Right ventricle myocardium superior (tissue), 1 donor: Measurements from ENCODE around the gene INSL3. TPM values are rescaled to one million over a fixed set of nuclear protein-coding genes. Genes with fewer than 3 reads are reported as not detected.

Experiments
- ATAC-seq: fragments of 200-7000 bp; cut with Tn5 transposase; one replicate; pipeline ENCODE4 v1.9.1; 2020; ENCODE audit warnings: mild to moderate bottlenecking; ENCODE audit not compliant: poor library complexity
- DNase-seq: peaks from one replicate; pipeline ENCODE4 v3.0.0-alpha.2; 2020
- intact Hi-C: fragments of 100-400 bp; cut with DNase I; formaldehyde crosslinking; loops from one replicate; pipeline ENCODE4 v1.11.2; 2022
- long read RNA-seq: library from polyadenylated mRNA; unstranded; transcript quantifications from one replicate; pipeline ENCODE4 v2.0.0, GENCODE V29; 2021
- total RNA-seq: library from RNA; stranded (reverse); fragmentation: NEBNext Ultra II Directional; extraction: Animal tissue kit (Norgen Biotek cat#: 25700); gene quantifications from one replicate; pipeline ENCODE4 v1.2.1, GENCODE V29; 2021
- donor health status: DM: no; HTN: yes; CAD: no; lungs with severe emphysema.

The INSL3 gene, protein sequence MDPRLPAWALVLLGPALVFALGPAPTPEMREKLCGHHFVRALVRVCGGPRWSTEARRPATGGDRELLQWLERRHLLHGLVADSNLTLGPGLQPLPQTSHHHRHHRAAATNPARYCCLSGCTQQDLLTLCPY
- total RNA-seq, result not detected
- long read RNA-seq, result 0 reads

DNA sequence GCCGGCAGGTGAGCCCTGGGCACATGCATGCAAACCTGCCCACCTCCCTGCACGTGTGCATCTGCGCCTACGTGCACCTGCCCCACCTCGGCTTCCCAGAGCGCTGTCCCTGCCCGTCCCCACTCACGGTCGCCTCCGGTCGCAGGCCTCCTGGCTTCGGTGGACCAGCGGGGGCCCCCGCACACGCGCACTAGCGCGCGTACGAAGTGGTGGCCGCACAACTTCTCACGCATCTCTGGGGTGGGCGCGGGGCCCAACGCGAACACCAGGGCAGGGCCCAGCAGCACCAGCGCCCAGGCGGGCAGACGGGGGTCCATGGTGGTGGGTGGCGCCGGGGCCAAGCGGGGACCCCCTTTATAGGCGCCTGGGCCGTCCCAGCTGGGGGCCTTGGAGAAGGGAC lies at the start of gene INSL3:
Gene INSL3, minus strand, starts transcription at position 330 of the 400 bp plus-strand sequence. Its CDS starts 13 bp downstream, at position 317.
- ATAC-seq (no peak), DNase-seq (no peak)
- intact Hi-C loops, result no loop called here

DNA sequence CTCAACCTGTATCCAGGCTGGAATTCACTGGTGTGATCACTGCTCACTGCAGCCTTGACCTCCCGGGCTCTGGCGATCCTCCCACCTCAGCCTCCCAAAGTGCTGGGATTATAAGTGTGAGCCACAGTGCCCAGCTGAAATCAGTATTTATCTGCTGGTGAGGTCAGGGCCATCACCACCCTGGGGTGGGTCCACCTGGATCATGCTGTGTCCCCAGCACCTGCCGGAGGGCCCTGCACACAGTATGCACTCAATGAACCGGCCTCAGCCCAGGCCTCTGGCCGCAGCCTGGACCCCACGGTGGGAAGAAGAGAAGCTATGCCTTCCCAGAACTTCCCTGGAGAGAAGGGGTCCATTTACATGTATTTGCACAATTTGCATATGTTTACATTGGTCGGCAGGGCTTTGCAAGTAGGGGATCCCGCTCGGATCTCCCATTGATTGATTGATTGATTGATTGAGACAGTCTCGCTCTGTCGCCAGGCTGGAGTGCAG lies 47.8 kb upstream of the INSL3 start:
- DNase-seq (no peak), ATAC-seq (no peak)
- intact Hi-C loops, result loop anchor here (10.0 kb wide), 1 partner anchor 126 kb away; no protein-coding TSS in a partner anchor

DNA sequence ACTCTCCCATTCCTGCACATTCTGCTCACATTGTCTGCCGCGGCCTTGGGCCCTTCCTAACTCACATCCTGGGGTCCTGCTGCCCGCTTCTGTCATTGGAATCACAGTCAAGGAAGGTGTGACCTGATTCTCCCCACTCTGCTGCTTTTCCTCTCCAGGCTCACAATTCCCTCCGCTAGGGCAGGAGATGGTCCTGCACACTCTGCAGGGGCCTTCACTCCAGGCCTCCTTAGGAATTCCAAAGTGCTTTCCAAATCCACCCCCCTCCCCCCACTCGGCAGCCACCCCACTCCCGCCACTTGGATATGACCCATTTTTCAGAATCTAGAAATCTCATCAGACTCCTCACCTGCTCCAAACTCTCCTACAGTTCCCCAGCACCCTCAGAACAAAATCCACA lies 47.4 kb upstream of the INSL3 start:
- no peak for DNase-seq
- ATAC-seq, result no peak
- intact Hi-C loops, result loop anchor here (10.0 kb wide), 1 partner anchor 126 kb away; no protein-coding TSS in a partner anchor

DNA sequence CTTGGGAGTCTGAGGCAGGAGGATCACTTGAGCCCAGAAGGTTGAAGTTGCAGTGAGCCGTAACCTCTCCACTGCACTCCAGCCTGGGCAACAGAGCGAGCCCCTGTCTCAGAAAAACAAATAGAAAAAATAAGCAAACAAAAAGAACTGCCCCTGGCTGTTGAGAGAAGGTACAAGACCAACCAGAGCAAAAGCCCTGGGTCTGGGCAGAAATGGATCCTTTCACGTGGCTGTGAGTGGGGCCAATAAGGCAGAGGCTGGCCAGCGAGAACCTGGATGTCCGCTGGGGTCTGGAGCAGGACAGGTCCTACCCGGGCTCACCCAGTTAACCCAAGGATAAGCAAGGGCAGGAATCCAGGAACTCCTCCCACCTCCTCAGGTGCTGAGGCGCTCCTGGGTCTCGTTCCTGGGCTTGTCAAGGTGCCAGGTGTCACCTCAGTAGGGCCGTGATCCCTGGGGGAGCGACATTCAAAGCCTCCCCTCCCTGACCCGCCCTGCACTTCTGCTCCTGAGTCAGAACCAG lies 45.7 kb upstream of the INSL3 start:
- intact Hi-C loops, result loop anchor here (10.0 kb wide), 1 partner anchor 128 kb away; no protein-coding TSS in a partner anchor
- ATAC-seq (no peak), DNase-seq (no peak)

DNA sequence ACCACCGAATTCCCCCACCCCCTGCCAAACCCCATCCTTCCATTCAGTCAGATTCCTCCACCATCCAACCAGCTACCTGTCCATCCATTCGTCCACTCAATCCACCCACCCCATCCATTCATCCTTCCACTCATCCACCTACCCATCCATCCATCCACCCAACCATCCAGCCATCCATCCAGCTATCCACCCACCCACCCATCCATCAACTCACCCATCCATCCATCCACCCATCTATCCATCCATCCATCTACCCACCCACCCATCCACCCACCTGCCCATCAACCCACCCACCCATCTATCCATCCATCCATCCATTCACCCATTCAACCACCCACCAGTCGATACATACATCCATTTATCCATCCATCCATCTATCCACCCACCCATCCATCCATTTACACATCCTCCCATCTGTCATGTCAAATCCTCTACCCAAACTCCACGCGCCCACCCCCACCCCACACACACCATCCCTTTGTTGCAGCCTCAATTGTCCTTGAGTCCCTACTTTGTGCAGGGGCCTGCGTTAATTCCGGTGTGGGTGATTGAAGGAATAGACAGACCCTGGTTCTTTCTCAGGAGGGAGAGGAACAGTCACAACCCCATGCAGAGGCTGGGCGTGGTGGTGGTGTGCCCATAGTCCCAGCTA lies 45.1 kb upstream of the INSL3 start:
- ATAC-seq, result no peak
- DNase-seq, result no peak
- intact Hi-C loops, result loop anchor here (10.0 kb wide), 1 partner anchor 128 kb away; no protein-coding TSS in a partner anchor

DNA sequence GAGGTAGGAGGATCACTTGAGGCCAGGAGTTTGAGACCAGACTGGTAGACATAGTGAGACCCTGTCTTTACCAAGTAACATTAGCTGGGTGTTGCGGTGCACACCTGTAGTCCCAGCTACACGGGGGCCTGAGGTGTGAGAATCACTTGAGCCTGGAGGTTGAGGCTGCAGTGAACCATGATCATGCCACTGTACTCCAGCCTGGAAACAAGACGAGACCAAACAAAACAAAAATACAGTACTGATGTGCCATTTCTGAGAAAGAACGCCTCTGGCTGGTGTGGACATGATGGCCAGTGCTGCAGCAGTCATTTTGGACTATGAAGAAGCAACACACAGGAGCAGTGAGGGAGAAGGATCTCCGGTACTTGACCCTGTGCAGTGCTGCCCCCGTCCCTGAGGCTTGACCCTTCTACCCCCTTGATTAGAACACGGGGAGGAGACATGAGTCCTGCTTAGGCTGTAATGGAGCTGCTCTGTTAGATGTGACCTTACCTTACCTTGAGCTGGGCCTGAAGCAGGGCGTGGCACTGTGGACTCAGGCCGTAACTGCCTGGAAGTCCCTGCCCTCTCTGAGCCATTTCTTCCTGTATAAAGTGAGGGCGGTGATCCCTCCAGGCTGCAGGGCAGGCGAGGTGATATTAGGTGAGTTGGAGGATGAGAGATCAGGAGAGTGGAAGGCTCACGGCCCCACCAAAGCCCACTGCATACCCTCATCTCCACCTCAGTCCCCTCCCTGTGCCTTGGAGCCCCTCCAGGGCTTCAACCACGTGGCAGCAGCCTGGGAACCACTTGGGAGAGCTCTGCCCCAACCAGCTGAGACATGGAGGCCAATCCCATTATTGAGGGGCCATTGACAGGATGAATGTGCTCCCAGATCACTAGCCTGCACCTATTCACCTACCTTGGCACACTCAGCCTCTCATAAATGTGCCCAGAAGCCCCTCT lies 44.3 kb upstream of the INSL3 start:
- intact Hi-C loops, result loop anchor here (10.0 kb wide), 1 partner anchor 129 kb away; no protein-coding TSS in a partner anchor
- DNase-seq (no peak), ATAC-seq (peak; percentile 5)

DNA sequence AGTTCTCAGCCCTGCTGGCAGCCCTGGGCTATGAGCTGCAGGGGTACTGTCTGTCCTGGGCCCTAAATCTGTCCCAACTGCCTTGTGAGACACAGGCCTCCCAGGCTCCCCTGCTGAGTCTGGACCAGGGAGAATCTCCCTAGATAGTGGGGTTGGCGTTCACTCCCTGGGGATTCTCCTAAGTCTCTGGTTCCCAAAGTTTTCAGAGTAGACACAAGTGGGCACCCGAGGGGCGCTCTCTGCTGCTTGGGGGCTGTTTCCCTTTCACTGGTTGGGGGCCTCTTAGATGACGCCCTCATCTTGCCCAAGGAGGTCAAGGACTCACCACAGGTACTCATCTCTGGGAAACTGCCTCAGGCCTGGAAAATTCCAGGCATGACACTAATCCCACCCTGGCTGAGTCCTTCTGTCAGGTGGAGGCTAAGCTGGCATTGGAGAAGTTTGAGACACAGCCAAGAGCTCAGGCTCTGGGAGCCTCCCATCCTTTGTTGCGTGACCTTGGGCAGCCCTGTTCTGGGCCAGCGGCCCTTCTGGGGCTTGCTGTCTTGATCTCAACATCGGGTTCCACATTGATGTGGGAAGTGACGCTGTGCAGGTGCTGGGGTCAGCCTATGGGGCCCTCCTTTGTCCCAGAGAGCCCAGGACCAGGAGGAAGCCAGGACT lies 42.3 kb upstream of the INSL3 start:
- ATAC-seq (no peak), DNase-seq (no peak)
- intact Hi-C loops, result loop anchor here (5.0 to 10.0 kb wide), 2 partner anchors 74 to 131 kb away; no protein-coding TSS in a partner anchor

DNA sequence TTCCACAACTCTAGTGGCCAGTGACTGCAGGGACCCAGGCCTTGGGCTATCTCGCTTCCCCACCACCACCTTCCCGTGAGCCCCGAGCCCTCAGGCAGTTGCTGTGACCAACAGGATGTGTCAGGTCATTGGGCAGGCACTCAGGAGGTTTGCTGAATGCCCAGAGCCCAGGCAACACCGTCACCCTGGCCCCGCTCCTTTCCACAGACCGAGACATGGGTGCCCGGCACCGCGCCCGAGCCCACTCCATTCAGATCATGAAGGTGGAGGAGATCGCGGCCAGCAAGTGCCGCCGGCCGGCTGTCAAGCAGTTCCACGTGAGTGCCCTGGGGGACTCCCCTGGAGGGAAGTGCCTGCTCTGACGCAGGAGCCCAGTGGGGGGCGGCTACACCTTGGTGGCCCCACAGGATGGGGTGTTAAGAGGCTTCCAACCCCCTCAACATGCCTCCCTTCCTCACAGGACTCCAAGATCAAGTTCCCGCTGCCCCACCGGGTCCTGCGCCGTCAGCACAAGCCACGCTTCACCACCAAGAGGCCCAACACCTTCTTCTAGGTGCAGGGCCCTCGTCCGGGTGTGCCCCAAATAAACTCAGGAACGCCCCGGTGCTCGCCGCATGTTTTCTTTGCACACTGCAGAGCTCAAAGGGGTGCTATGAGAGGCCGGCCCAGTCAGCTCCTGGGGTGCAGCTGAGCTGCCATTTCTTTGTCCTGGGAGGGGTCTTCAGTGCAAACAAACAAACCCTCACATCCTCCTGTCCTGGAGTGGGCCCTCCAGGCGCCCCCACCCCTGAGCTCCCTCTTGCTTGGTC lies 41.6 kb upstream of the INSL3 start:
- DNase-seq, result no peak
- intact Hi-C loops, result loop anchor here (5.0 to 10.0 kb wide), 2 partner anchors 74 to 132 kb away; no protein-coding TSS in a partner anchor
- ATAC-seq, result no peak

DNA sequence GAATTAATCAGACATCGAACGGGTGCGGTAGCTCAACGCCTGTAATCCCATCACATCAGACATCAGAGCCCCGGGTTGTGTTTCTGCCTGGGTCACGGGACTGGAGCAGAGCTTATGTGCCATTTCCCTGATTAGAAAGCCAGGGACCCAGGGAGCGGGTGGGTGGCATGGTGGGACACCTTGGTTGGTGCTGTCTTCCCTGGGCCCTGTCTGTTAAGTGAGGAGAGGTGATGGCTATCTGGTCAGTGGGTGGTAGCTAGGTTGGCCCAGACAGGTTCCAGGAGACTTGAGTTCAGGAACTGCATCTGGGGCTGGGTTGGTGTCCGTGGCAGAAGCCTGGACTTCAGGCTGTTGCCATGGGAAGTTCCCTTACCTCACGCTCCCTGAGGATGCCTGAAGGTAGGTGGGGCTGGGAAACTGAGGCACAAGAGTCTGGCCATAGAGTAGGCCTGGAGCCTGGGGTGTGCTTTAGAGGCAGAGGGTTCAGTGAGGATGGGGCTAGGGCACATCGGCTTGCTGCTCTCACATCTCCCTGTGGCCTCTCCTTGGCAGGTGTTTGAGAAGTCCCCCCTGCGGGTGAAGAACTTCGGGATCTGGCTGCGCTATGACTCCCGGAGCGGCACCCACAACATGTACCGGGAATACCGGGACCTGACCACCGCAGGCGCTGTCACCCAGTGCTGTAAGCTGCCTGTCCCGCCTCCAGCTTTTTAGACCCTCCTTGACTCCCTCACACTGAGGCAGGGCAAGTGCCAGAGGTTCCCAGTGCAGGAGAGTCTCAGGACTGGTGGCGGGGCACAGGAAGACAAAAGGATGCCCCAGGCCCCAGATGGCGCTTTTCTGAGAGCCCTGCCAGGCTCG lies 40.5 kb upstream of the INSL3 start:
- DNase-seq, result no peak
- ATAC-seq, result no peak
- intact Hi-C loops, result loop anchor here (5.0 to 10.0 kb wide), 2 partner anchors 76 to 133 kb away; no protein-coding TSS in a partner anchor

DNA sequence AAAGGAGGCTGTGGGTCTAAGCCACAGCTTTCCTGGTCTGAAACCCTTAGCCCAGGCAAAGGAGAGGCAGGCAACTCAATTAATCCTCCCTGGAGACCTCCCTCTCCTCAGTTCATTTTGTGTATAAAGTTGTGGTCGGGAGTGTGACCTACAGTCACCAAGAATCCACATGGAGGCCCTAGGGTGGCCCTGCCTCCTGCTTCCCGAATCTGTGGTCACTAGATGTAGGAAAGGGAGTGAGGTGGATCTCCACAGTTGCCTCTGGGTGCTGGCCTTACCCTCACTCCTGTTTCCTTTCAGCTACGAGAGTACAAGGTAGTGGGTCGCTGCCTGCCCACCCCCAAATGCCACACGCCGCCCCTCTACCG lies 39.7 kb upstream of the INSL3 start:
- intact Hi-C loops, result loop anchor here (5.0 to 10.0 kb wide), 2 partner anchors 76 to 134 kb away; no protein-coding TSS in a partner anchor

DNA sequence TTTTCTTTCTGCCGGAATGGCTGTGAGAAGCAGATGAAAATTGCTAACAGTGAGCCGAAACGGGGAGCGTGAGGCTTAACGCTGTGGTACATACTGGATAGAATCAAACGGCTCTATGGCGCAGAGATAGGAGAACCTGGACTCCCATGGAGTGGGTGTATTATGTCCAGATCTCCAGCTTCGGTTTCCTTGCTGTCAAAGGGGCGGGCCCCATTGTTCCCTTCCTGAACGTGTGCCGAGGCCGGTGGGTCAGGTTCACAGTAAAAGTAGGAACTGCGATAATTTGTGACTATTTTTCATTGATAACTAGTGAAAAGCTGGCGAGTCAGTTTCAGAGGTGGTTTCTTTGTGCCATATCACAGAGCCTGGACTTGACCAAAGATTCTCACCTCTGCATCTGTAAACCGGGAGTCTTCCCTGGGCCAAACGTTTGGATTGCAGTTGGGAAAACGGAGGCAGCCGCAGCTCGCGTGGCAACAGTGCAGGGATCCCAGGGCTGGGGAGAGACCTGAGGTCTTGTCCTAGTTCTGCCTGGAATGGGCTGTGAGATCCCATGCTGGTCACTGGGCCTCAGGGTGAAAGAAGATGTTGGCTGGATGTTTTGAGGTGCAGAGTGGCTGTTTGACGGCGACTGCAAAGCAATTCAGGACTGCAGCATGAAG lies 39.1 kb upstream of the INSL3 start:
- intact Hi-C loops, result loop anchor here (5.0 to 10.0 kb wide), 2 partner anchors 77 to 134 kb away; no protein-coding TSS in a partner anchor
- no peak for DNase-seq
- no peak for ATAC-seq

More for the DNA sequence above, 39.7 kb upstream of the INSL3 start:
- DNase-seq, result no peak
- no peak for ATAC-seq

DNA sequence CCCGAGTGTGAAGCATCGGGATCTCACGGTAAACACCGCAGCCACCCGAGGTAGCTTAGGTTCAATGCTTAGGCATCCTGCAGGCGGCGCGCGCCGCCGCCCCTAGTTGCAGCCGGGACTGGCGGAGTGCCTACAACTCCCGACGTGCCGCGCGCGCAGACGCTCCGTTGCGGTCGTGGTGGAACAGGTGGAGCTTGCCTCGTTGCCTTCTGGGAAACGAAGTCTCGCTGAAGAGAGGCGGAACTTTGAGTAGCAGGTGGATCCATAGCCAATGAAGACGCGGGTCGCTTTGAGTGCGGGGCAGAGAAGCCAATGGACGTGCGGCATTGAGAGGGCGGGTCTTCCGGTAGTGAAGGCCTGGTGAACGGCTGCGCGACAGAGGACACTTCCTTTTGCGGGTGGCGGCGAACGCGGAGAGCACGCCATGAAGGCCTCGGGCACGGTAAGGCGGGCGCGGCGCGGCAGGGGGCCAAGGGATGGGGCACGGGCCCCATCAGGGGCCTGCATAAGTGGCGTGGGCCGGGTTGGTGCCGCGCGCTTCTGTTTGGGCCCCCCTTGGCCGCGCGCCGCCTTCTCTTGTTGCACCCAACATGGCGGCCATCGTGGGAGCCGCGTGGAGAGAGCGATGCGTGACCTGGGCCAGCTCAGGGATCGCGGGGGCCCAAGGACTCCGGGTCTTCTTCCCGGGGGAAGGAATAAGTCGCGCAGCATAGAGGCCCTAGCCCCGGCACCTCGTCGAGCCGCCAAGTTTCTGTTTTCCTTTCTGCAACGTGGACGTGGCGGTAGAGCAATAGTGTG lies 38.4 kb upstream of the INSL3 start, which contains the start of gene RPL18A:
Gene RPL18A, plus strand, starts transcription at position 378 of the 798 bp plus-strand sequence. Its CDS starts 47 bp downstream, at position 425.
- DNase-seq, result peak; percentile 99
- ATAC-seq, result peak; percentile 97
- intact Hi-C loops, result loop anchor here (5.0 to 10.0 kb wide), 3 partner anchors 78 to 145 kb away; partner anchors contain the start of gene MAP1S

DNA sequence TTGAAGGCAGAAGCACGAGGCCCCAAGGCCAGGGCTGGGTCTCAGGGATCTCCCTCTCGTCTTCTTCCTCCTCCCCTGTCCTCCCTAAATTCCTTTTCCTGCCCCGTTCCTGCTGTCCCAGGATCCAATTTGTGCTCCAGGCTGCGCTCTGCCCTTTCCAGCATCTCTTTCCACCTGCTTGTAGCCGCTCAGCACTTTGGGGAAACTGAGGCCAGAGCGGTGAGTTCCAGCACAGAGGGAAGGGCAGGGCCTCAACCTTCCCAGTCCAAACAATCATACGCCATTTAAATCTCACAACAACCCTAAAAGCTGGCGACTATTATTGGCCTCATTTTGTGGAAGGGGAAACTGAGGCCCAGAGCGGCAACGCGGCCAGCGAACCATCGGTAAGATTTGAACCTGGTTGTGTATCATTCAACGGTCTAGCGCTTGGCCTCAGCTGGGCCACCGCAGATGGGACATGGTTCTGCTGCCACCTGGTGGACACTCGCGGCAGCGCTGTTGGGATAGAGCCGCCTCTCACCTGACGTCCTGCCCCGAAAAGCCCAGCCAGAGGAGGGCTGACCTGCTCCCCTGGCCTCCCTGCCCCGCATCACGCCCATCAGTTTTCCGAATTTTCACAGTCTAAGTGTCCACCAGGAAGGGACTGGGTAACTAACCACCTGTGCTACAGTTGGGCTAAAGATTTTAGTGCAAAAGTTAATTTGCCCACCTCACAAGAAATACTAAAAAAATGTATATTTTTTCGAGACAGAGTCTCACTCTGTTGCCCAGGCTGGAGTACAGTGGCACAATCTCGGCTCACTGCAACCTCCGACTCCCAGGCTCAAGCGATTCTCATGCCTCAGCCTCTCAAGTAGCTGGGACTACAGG lies 34.2 kb upstream of the INSL3 start:
- peak; percentile 92 for DNase-seq
- ATAC-seq, result peak; percentile 57
- intact Hi-C loops, result loop anchor here (10.0 kb wide), 1 partner anchor 141 kb away; the partner anchor contains the start of gene MAP1S

DNA sequence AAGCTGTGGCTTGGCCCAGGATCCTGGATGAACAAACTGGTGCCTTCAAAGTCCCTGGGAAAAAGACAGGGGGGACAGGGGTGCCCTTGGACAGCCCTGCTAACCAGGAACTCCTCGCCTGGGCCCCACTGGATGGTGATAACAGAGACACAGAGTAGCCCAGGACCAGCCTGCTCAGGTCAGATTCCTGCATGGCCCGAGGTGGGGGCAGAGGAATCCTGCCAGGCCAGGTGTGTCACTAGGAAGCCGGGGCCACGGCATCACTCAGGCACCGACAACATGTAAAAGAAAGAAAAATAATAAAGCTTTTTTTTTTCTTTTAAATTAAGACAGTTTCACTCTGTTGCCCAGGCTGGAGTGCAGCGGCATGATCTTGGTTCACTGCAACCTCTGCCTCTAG lies 32.7 kb upstream of the INSL3 start:
- intact Hi-C loops, result loop anchor here (10.0 kb wide), 1 partner anchor 139 kb away; the partner anchor contains the start of gene MAP1S
- ATAC-seq, result no peak
- no peak for DNase-seq
